ENCODE measurements around the gene TIMP2.
"Not testable (repeated sequence)": the region's sequence is repeated elsewhere in the genome, so short reads cannot be mapped to it uniquely, and the experiment has no call there.

TIMP2 gene

DNA sequence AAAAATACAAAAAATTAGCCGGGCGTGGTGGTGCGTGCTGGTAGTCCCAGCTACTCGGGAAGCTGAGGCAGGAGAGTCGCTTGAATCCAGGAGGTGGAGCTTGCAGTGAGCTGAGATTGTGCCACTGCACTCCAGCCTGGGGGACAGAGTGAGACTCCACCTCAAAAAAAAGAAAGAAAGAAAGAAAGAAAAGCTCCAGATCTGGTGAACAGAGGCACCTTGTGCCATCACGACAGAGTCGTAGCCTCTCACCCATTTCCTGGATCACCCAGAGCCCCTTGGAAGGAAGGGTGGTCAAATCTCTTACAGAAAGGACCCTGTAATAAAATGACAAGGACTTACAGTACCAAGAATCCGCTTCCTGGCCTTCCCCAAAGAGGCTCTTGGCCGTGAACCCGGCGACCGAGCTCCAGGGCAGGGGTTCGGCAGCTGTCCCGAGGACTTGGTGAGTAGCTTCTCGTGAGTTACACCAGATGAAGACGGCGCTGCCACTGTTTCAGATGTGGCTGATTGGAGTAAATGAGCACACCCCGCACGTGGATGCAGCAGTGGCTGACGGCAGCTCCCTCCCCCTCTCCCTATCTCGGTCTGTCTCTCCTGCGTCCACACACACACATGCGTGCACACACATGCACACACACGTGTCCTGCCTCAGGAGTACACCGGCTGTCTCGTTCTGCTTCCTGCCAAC lies 41.1 kb upstream of the TIMP2 start:
- no peaks in the 10 kb centered on the region for H3K36me3 ChIP-seq (ENCODE audit: control insufficient read depth, insufficient read depth, low read length)
- H3K9ac ChIP-seq (ENCODE audit: low read depth, low read length): no peak overlapping the region
- H3K27me3 ChIP-seq (ENCODE audit: control insufficient read depth, insufficient read depth, low read length): no peaks in the 10 kb centered on the region
- no peak overlapping the region for H3K27ac ChIP-seq (ENCODE audit: low read depth, low read length)
- H3K9me3 ChIP-seq (ENCODE audit: control insufficient read depth, insufficient read depth, low read length): no peaks in the 10 kb centered on the region
- H3K4me1 ChIP-seq (ENCODE audit: control insufficient read depth, insufficient read depth, low read length): no peaks in the 10 kb centered on the region
- H3K4me3 ChIP-seq (ENCODE audit: low read depth, low read length): no peak overlapping the region

DNA sequence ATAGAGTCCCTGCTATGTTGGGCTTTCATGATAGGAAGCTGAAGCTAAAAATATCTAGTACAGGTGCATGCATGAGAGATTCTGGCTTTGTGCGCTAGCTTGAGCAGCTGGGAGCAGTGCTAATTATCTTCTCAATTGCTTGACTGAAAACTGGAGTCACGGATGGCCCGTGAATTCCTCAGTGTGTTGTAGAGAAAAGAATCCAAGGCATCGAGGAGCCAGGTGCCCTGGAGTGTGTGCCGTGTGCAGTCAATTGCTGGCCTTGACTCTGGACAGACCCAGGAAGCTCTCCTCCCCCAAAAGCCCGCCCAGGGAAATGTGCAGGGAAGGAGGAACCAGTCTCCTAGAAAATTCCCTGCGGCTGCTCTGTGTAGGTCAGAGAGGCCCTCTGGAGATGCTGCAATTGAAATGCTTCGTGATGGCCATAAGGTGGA lies 40.3 kb upstream of the TIMP2 start:
- Histone ChIP-seq H3K9me3 (ENCODE audit: control insufficient read depth, insufficient read depth, low read length) (no peaks in the 10 kb centered on the region), H3K36me3 (ENCODE audit: control insufficient read depth, insufficient read depth, low read length) (no peaks in the 10 kb centered on the region), H3K4me3 (ENCODE audit: low read depth, low read length) (no peak overlapping the region), H3K27me3 (ENCODE audit: control insufficient read depth, insufficient read depth, low read length) (no peaks in the 10 kb centered on the region), H3K4me1 (ENCODE audit: control insufficient read depth, insufficient read depth, low read length) (no peaks in the 10 kb centered on the region), H3K27ac (ENCODE audit: low read depth, low read length) (no peak overlapping the region), H3K9ac (ENCODE audit: low read depth, low read length) (no peak overlapping the region)

DNA sequence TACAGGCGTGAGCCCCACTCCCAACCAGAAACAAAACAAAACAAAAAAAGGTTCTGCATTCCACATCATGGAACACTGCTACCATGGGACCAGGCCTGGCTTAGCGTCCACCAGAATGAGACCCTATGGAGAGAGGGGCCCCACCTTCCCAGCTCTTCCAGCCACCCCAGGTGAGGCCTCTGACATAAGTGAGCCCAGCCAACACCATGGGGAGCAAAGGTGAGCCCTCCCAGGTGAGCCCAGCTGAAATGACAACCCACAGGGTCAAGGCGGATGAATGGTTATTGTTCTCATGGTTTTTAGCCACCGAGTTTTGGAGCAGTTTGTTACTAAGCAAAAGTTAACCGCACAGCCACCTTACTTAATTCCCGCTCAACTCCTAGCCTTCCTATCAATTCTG lies 38.2 kb upstream of the TIMP2 start:
- Histone ChIP-seq H3K4me1 (ENCODE audit: control insufficient read depth, insufficient read depth, low read length) (no peaks in the 10 kb centered on the region), H3K36me3 (ENCODE audit: control insufficient read depth, insufficient read depth, low read length) (no peaks in the 10 kb centered on the region), H3K4me3 (ENCODE audit: low read depth, low read length) (no peak overlapping the region), H3K9me3 (ENCODE audit: control insufficient read depth, insufficient read depth, low read length) (no peaks in the 10 kb centered on the region), H3K27me3 (ENCODE audit: control insufficient read depth, insufficient read depth, low read length) (no peaks in the 10 kb centered on the region), H3K27ac (ENCODE audit: low read depth, low read length) (no peak overlapping the region), H3K9ac (ENCODE audit: low read depth, low read length) (no peak overlapping the region)

DNA sequence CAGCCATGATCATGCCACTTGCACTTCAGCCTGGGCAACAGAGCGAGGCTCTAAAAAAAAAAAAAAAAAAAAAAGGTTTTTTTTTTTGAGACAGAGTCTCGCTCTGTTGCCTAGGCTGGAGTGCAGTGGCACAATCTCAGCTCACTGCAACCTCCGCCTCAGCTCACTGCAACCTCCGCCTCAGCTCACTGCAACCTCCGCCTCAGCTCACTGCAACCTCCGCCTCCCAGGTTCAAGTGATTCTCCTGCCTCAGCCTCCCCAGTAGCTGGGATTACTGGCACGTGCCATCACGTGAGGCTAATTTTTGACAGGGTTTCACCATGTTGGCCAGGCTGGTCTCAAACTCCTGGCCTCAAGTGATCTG lies 37.8 kb upstream of the TIMP2 start:
- H3K4me3 ChIP-seq (ENCODE audit: low read depth, low read length); H3K9ac ChIP-seq (ENCODE audit: low read depth, low read length); H3K27me3 ChIP-seq (ENCODE audit: control insufficient read depth, insufficient read depth, low read length); H3K9me3 ChIP-seq (ENCODE audit: control insufficient read depth, insufficient read depth, low read length); H3K36me3 ChIP-seq (ENCODE audit: control insufficient read depth, insufficient read depth, low read length); H3K27ac ChIP-seq (ENCODE audit: low read depth, low read length); H3K4me1 ChIP-seq (ENCODE audit: control insufficient read depth, insufficient read depth, low read length): not testable (repeated sequence)

DNA sequence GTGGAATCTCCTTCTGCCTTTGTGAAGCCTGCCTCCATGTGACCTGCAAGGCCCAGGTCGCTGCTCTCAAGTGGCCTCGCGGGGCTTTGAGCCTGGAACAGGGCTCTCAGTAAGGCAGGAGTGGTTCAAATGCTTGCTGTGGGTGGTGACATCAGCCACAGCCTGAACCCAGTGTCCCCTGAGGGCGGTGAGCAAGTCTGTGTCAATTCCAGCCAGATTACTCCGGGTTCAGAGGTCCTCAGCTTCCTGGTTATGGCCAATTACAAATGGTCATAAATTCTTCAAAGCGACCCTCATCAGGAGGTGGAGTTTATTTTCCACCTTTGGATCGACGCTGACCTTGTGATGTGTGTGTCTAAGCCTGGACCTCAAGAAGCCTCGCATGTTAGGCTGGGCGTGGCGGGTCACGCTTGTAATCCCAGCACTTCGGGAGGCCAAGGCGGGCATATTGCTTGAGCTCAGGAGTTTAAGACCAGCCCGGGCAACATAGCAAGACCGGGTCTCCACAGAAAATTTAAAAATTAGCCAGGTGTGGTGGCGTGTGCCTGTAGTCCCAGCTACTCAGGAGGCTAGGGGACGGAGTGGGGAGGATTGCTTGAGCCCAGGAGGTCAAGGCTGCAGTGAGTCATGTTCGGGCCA lies 37.3 kb upstream of the TIMP2 start:
- H3K4me1 ChIP-seq (ENCODE audit: control insufficient read depth, insufficient read depth, low read length): no peaks in the 10 kb centered on the region
- H3K9ac ChIP-seq (ENCODE audit: low read depth, low read length): no peak overlapping the region

DNA sequence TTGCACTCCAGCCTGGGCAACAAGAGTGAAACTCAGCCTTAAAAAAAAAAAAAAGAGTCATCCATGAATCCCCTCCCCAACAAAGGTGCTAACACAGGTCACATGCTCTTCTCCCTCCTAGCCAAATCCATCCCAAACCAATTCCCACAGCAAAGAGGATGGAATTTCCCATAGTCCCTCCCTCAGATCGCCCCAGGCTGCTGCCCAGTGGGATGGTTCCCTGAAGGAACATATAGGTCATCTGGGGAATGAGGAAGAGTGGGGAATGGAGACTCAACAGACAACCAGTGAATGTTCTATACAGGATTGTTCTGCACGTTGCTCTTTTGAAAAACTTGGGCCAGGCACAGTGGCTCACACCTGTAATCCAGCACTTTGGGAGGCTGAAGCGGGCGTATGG lies 36.4 kb upstream of the TIMP2 start:
- Histone ChIP-seq H3K9me3 (ENCODE audit: control insufficient read depth, insufficient read depth, low read length) (no peaks in the 10 kb centered on the region), H3K36me3 (ENCODE audit: control insufficient read depth, insufficient read depth, low read length) (no peaks in the 10 kb centered on the region), H3K27ac (ENCODE audit: low read depth, low read length) (no peak overlapping the region), H3K4me3 (ENCODE audit: low read depth, low read length) (no peak overlapping the region), H3K9ac (ENCODE audit: low read depth, low read length) (no peak overlapping the region), H3K27me3 (ENCODE audit: control insufficient read depth, insufficient read depth, low read length) (no peaks in the 10 kb centered on the region), H3K4me1 (ENCODE audit: control insufficient read depth, insufficient read depth, low read length) (no peaks in the 10 kb centered on the region)

More for the DNA sequence above, 37.3 kb upstream of the TIMP2 start:
- Histone ChIP-seq H3K27ac (ENCODE audit: low read depth, low read length) (no peak overlapping the region), H3K36me3 (ENCODE audit: control insufficient read depth, insufficient read depth, low read length) (no peaks in the 10 kb centered on the region), H3K27me3 (ENCODE audit: control insufficient read depth, insufficient read depth, low read length) (no peaks in the 10 kb centered on the region), H3K4me3 (ENCODE audit: low read depth, low read length) (no peak overlapping the region), H3K9me3 (ENCODE audit: control insufficient read depth, insufficient read depth, low read length) (no peaks in the 10 kb centered on the region)

DNA sequence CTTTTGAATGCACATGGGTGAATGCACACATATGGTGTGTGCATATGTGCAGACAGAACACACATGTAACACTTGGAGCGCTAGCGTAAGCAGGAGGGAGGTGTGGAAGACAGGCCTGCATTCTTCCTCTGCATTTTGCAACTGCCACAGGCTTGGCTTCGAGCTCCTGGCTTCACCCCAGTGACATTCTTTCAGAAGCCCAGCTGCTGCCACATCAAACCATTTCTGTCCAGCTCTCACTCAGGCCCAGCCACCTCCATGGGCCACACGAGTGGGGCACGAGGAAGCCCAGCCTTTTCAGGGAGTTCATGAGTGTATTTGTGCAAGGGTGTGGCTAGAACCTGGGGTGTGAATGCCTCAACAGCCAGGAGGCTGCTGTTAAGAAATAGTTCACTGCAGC lies 35.7 kb upstream of the TIMP2 start:
- no peak overlapping the region for H3K4me3 ChIP-seq (ENCODE audit: low read depth, low read length)
- H3K36me3 ChIP-seq (ENCODE audit: control insufficient read depth, insufficient read depth, low read length): no peaks in the 10 kb centered on the region
- no peak overlapping the region for H3K9ac ChIP-seq (ENCODE audit: low read depth, low read length)
- no peak overlapping the region for H3K27ac ChIP-seq (ENCODE audit: low read depth, low read length)
- no peaks in the 10 kb centered on the region for H3K4me1 ChIP-seq (ENCODE audit: control insufficient read depth, insufficient read depth, low read length)
- H3K27me3 ChIP-seq (ENCODE audit: control insufficient read depth, insufficient read depth, low read length): no peaks in the 10 kb centered on the region
- no peaks in the 10 kb centered on the region for H3K9me3 ChIP-seq (ENCODE audit: control insufficient read depth, insufficient read depth, low read length)

DNA sequence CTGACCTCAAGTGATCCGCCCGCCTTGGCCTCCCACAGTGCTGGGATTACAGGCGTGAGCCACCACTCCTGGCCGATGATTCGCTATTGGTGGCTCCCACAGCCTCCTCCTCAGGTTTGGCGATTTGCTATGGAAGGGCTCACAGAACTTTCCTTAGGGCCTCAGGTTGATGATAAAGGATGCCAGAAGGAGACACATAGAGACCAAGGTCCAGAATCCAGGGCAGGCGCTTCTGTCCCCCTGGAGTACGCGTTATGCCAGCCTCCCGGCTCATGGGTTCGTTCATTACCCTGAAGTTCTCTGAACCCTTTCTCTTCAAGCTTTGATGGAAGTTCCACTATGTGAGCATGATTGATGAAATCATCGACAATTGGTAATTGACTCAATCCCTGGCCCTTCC lies 34.6 kb upstream of the TIMP2 start:
- Histone ChIP-seq H3K27ac (ENCODE audit: low read depth, low read length) (no peak overlapping the region), H3K36me3 (ENCODE audit: control insufficient read depth, insufficient read depth, low read length) (no peaks in the 10 kb centered on the region), H3K27me3 (ENCODE audit: control insufficient read depth, insufficient read depth, low read length) (no peaks in the 10 kb centered on the region), H3K4me1 (ENCODE audit: control insufficient read depth, insufficient read depth, low read length) (no peaks in the 10 kb centered on the region), H3K9me3 (ENCODE audit: control insufficient read depth, insufficient read depth, low read length) (no peaks in the 10 kb centered on the region), H3K9ac (ENCODE audit: low read depth, low read length) (no peak overlapping the region), H3K4me3 (ENCODE audit: low read depth, low read length) (no peak overlapping the region)

DNA sequence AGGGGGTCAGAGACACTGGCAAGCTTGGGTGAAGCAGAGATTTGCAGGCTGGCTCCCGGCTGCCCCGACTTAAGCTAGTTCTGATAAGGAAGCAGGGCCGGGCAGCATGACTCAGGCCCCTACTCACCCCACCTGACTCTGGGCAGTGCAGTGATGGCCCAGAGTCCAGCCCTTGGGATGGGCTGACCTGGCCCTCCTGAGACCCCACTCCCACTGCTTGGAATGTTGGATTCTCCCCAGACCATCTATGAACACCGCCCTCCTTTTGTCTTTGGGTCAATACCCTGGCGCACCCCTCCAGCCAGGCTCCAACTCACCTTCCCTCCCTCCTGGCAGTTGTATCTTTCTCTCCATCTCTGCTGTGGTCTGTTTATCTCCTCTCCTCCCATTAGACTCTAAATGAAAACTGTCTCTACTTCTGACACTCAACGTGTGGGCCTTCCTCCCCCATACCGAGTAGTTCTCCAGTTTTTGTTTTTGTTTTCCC lies 33.5 kb upstream of the TIMP2 start:
- Histone ChIP-seq H3K9ac (ENCODE audit: low read depth, low read length) (no peak overlapping the region), H3K36me3 (ENCODE audit: control insufficient read depth, insufficient read depth, low read length) (no peaks in the 10 kb centered on the region), H3K4me1 (ENCODE audit: control insufficient read depth, insufficient read depth, low read length) (no peaks in the 10 kb centered on the region), H3K27ac (ENCODE audit: low read depth, low read length) (no peak overlapping the region), H3K27me3 (ENCODE audit: control insufficient read depth, insufficient read depth, low read length) (no peaks in the 10 kb centered on the region), H3K9me3 (ENCODE audit: control insufficient read depth, insufficient read depth, low read length) (no peaks in the 10 kb centered on the region), H3K4me3 (ENCODE audit: low read depth, low read length) (no peak overlapping the region)

DNA sequence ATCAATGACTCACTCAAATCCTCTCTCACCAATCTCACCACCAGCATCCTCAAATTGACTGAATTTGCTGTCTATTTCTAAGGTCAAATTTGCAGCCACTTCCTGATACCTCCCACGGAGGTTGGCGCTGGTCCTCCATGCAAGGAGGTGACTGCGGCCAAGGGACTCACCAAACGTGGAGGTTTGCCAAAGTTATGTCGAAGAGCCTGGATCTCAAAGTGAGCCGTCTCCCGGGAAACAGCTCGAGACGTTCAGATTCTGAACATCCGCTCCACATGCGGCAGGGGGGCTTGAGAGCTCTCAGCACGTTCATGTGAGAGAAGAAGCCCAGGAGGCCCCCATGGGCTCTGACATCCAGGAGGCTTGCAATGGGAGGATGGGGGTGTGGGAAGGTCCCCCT lies 31.9 kb upstream of the TIMP2 start:
- H3K36me3 ChIP-seq (ENCODE audit: control insufficient read depth, insufficient read depth, low read length): no peaks in the 10 kb centered on the region
- no peak overlapping the region for H3K9ac ChIP-seq (ENCODE audit: low read depth, low read length)
- H3K9me3 ChIP-seq (ENCODE audit: control insufficient read depth, insufficient read depth, low read length): no peaks in the 10 kb centered on the region
- H3K27me3 ChIP-seq (ENCODE audit: control insufficient read depth, insufficient read depth, low read length): no peaks in the 10 kb centered on the region
- no peak overlapping the region for H3K4me3 ChIP-seq (ENCODE audit: low read depth, low read length)
- H3K27ac ChIP-seq (ENCODE audit: low read depth, low read length): no peak overlapping the region
- no peaks in the 10 kb centered on the region for H3K4me1 ChIP-seq (ENCODE audit: control insufficient read depth, insufficient read depth, low read length)

DNA sequence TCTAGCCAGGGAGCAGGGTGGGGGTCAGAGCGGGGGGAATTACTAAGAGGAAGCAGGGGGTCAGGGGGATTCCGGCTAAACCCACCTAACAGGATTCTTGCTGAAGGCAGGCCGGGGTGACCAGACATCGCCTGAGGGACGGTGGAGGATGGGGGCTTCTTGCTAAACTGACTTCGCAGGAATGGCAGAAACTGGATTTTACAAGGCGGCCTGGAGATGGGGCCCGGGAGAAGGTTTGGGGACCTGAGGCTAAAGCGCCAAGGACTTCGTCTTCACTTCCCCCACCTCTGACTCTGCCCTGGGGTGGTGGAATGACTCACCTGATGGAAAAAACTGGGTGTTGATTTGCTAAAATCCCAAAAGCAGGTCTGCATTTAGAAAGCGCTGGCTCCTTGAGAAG lies 31.1 kb upstream of the TIMP2 start:
- Histone ChIP-seq H3K4me3 (ENCODE audit: low read depth, low read length) (no peak overlapping the region), H3K9me3 (ENCODE audit: control insufficient read depth, insufficient read depth, low read length) (no peaks in the 10 kb centered on the region), H3K27ac (ENCODE audit: low read depth, low read length) (no peak overlapping the region), H3K9ac (ENCODE audit: low read depth, low read length) (no peak overlapping the region), H3K4me1 (ENCODE audit: control insufficient read depth, insufficient read depth, low read length) (no peaks in the 10 kb centered on the region), H3K27me3 (ENCODE audit: control insufficient read depth, insufficient read depth, low read length) (no peaks in the 10 kb centered on the region), H3K36me3 (ENCODE audit: control insufficient read depth, insufficient read depth, low read length) (no peaks in the 10 kb centered on the region)

All from HUES48 (cell line).